Peyer's patch (tissue), 4 donors: ENCODE results near the gene TDP1.

ENCODE experiments used
- POLR2A ChIP-seq, 2 donors: fragments of 450-650 bp; IDR thresholded peaks; one replicate each; pipeline ENCODE4 v1.5.1; 2017; ENCODE audit warnings: antibody characterized with exemption in 2 of 2, mild to moderate bottlenecking in 2 of 2, moderate library complexity in 2 of 2
- TF ChIP-seq, protein P1 (sequence below), 6 experiments: fragments of 450-650 bp in 4 of 6; fragments of 200-600 bp in 2 of 6; sonication (generic) in 1 of 6; IDR thresholded peaks; one replicate each; pipeline ENCODE4 v1.5.1; 2017 to 2019; ENCODE audit warnings: antibody characterized with exemption in 6 of 6, mild to moderate bottlenecking in 3 of 6, moderate library complexity in 1 of 6

GRCh38 chr14:89910691-89911009 lies 45.1 kb upstream of the TDP1 start:
- TF ChIP-seq, protein P1, sequence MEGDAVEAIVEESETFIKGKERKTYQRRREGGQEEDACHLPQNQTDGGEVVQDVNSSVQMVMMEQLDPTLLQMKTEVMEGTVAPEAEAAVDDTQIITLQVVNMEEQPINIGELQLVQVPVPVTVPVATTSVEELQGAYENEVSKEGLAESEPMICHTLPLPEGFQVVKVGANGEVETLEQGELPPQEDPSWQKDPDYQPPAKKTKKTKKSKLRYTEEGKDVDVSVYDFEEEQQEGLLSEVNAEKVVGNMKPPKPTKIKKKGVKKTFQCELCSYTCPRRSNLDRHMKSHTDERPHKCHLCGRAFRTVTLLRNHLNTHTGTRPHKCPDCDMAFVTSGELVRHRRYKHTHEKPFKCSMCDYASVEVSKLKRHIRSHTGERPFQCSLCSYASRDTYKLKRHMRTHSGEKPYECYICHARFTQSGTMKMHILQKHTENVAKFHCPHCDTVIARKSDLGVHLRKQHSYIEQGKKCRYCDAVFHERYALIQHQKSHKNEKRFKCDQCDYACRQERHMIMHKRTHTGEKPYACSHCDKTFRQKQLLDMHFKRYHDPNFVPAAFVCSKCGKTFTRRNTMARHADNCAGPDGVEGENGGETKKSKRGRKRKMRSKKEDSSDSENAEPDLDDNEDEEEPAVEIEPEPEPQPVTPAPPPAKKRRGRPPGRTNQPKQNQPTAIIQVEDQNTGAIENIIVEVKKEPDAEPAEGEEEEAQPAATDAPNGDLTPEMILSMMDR (IDR thresholded peaks at IDR 0.05), result no peak
- no peak for TF ChIP-seq POLR2A (IDR thresholded peaks at IDR 0.05)
